ENCODE results near the gene PTPN1.

The PTPN1 gene

DNA sequence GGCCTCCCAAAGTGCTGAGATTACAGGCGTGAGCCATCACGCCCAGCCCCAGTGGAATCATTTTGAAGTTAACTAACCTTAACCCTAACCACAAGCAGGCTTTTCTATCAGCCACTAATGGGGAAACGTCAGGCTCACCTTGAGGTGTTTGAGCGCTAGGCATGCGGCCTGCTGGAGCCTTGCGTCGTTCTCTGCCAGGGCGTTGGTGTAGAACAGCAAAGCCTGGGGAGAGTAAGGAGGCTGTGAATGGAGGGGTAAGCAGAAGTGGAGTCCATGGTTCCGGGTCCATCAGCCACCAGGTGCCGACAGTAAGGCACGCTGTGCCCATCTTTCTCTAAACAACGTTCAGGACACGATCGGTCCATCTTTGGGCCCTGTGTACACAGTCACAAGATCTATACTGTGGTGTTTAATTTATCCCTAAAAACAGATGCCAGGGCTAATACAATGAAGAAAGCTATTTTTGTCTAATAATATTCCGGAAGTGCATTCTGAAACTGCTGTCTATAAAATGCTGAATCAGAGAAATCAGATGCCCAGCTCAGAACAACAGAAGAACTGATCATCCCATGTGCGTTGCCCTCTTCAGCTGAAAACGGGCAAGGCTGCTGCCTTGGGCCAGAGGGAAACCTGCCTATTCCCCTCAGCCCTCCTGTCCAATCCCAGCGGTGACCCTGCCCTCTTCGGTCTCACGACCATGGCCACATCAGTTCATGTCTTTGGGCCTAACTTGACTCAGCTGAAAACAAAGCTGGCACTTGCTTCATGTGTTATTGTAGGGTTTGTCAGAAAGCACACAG, 79.6 kb downstream of the PTPN1 start:
- TF ChIP-seq, protein P1, sequence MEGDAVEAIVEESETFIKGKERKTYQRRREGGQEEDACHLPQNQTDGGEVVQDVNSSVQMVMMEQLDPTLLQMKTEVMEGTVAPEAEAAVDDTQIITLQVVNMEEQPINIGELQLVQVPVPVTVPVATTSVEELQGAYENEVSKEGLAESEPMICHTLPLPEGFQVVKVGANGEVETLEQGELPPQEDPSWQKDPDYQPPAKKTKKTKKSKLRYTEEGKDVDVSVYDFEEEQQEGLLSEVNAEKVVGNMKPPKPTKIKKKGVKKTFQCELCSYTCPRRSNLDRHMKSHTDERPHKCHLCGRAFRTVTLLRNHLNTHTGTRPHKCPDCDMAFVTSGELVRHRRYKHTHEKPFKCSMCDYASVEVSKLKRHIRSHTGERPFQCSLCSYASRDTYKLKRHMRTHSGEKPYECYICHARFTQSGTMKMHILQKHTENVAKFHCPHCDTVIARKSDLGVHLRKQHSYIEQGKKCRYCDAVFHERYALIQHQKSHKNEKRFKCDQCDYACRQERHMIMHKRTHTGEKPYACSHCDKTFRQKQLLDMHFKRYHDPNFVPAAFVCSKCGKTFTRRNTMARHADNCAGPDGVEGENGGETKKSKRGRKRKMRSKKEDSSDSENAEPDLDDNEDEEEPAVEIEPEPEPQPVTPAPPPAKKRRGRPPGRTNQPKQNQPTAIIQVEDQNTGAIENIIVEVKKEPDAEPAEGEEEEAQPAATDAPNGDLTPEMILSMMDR (conservative IDR thresholded peaks at IDR 0.05; ENCODE audit: control insufficient read depth, insufficient read depth, low read depth, low read length): no peak
- H3K4me3 ChIP-seq (ENCODE audit: control insufficient read depth, low read depth, low read length): no peak overlapping the region
- no peak for DNase-seq (ENCODE audit: low read depth)

DNA sequence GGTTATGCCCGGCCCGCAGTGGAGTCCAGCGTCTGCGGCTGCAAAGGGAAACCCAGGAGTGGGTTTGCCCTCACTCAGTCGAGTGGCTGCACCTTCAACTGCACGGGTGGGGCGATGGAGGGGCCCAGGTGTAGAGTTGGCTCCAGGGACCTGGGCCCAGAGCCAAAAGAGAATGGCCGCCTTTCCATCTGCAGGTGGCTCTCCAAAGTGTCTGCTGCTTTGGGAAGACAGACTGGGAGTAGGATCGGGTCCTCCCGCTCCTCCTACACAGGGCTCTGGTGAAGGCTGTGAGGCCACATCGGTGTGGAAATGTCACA, 80.1 kb downstream of the PTPN1 start:
- no peak overlapping the region for H3K4me3 ChIP-seq (ENCODE audit: control insufficient read depth, low read depth, low read length)
- TF ChIP-seq, protein P1 (conservative IDR thresholded peaks at IDR 0.05; ENCODE audit: control insufficient read depth, insufficient read depth, low read depth, low read length): no peak
- no peak for DNase-seq (ENCODE audit: low read depth)

DNA sequence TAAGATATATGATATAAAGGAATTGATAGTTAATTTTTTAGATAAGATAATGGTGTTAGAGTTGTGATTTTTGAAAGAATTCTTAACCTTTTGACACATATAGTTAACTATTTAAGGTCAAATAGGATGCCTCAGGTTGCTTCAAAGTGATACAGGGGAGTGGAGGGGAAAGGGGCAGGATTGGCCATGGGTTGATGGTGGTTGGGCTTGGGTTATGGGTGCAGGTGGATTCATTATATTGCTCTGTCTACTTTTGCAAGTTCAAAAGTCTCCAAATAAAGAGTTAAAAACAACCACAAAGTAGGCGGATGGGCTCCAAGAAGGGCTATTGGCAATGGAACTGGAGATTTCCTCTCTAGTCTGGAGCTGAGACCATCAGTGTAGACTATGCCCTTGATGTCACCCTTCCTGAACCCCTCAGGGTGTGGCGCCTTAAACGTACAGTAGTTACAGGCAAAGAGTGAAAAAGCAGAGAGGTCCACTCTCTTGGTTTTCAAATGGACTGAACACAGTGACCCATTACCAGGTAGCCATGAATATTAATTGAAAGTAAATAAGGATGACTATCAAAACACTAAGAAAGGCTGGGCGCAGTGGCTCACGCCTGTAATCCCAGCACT, 81.2 kb downstream of the PTPN1 start:
- no peak overlapping the region for H3K4me3 ChIP-seq (ENCODE audit: control insufficient read depth, low read depth, low read length)

DNA sequence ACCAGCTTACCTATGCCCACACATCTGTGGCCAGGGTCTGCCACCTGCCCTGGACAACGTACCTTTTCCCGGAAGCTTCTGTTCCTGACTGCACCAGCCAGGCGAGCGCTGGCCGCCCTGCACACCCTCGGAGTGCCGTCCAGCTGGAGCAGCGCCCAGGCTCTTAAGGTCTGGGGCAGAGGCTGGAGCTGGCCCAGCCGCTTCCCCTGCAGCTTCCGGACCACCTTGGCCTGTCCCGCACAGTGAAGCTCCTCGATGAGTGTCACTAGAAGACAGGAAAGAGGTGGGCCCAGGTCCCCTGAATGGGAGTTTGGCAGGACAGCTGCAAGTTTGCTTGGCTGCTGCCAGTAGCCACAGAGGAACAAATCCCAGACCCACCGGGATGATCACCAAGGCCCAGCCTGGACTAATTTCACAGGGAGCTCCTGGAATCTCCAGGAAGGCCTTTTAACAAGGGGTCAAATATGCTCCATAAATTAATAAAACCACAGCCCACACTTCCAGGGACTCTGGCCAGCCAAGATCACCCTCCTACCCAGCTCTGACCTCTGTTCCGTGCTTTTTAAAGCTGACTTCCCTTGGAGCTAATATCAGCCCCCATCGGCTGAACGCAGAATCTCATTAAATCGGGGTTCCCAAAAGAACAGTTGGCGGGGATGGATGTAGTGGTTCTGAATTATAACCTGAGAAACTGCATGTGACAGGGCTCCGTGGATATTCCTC, 82.3 kb downstream of the PTPN1 start:
- no peak overlapping the region for H3K4me3 ChIP-seq (ENCODE audit: control insufficient read depth, low read depth, low read length)
- TF ChIP-seq, protein P1 (conservative IDR thresholded peaks at IDR 0.05; ENCODE audit: control insufficient read depth, insufficient read depth, low read depth, low read length): no peak
- peak; percentile 33 for DNase-seq (ENCODE audit: low read depth)

More for the DNA sequence above, 81.2 kb downstream of the PTPN1 start:
- TF ChIP-seq, protein P1 (conservative IDR thresholded peaks at IDR 0.05; ENCODE audit: control insufficient read depth, insufficient read depth, low read depth, low read length): no peak
- DNase-seq (ENCODE audit: low read depth): no peak

DNA sequence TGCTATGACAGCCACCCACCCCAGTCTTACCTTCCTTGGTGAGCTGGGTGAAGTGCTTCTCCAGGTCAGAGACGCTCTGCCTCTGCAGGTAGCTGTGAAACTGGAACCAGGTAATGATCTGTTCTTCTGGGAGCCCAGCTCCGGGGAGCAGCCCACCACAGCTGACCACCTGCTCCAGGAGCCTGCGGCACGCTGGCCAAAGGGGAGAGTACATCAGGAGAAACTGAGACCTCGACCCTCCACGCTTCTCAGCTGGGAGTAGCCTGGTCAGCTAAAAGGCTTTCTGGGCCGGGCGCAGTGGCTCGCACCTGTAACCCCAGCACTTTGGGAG, 82.8 kb downstream of the PTPN1 start:
- no peak overlapping the region for H3K4me3 ChIP-seq (ENCODE audit: control insufficient read depth, low read depth, low read length)
- no peak for DNase-seq (ENCODE audit: low read depth)
- TF ChIP-seq, protein P1 (conservative IDR thresholded peaks at IDR 0.05; ENCODE audit: control insufficient read depth, insufficient read depth, low read depth, low read length): no peak

DNA sequence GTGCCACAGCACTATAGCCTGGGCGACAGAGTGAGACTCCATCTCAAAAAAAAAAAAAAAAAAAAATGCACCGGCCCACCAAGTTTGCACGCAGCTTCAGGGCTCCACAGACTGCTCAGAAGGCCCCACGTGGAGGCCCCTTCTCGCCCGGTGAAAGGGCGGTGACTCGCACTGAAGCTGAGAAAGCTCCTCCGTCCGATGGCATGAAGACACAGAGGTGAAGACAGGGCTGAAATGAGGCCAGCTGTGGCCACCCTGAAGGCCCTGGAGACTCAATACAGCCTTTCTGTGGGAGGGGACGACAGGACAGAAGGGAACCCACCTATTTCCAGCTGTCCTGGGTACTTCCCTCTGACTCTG, 84.0 kb downstream of the PTPN1 start:
- DNase-seq (ENCODE audit: low read depth): peak; percentile 25
- TF ChIP-seq, protein P1 (conservative IDR thresholded peaks at IDR 0.05; ENCODE audit: control insufficient read depth, insufficient read depth, low read depth, low read length): no peak
- no peak overlapping the region for H3K4me3 ChIP-seq (ENCODE audit: control insufficient read depth, low read depth, low read length)

All from fibroblast of mammary gland (primary cell).